Urinary bladder (tissue), 4 donors: ENCODE data around the gene CACNB3. TPM values are rescaled to one million over a fixed set of nuclear protein-coding genes. Genes with fewer than 3 reads are reported as not detected.
A peak's percentile ranks its signal among the peaks of the same experiment; 100 is the strongest.
"Not testable (repeated sequence)": the region's sequence is repeated elsewhere in the genome, so short reads cannot be mapped to it uniquely, and the experiment has no call there.

ENCODE experiments used
- DNase-seq: peaks from one replicate; pipeline ENCODE4 v3.0.0-alpha.2; 2015; ENCODE audit errors: extremely low spot score
- H3K27ac ChIP-seq: one replicate; pipeline ENCODE4 v1.5.1; 2013; ENCODE audit warnings: low read depth, mild to moderate bottlenecking, moderate library complexity
- H3K36me3 ChIP-seq: one replicate; pipeline ENCODE4 v1.6.1; 2013; ENCODE audit warnings: mild to moderate bottlenecking, moderate library complexity; ENCODE audit not compliant: insufficient read depth
- H3K4me1 ChIP-seq: one replicate; pipeline ENCODE4 v1.6.1; 2013; ENCODE audit warnings: mild to moderate bottlenecking, moderate library complexity; ENCODE audit not compliant: insufficient read depth
- H3K4me3 ChIP-seq: one replicate; pipeline ENCODE4 v1.5.1; 2013; ENCODE audit warnings: low read depth, low read length
- WGBS: extraction: QIAGEN DNeasy Blood & Tissue Kit; methylation state at CpG from one replicate; pipeline ENCODE4 v1.1.7; 2013; 5-methylcytosine and 5-hydroxymethylcytosine counted together
- polyA plus RNA-seq: library from polyadenylated mRNA; stranded (reverse); fragments of 200-250 nt; gene quantifications from one replicate; pipeline ENCODE4 v1.2.3, GENCODE V29; 2013
- small RNA-seq: library from RNA; depleted of rRNA; stranded (forward); fragments of <200 nt; gene quantifications from one replicate; pipeline ENCODE3, GENCODE V24; 2014
- total RNA-seq: library from RNA; depleted of rRNA; stranded (reverse); fragments of >200 nt; gene quantifications from one replicate; pipeline ENCODE4 v1.2.3, GENCODE V29; 2014
- donor health status: healthy with polysubstance abuse.
- donor health status: healthy.

The CACNB3 gene
- total and polyA plus RNA-seq, 2 donors = 15.1 to 22.2 TPM

DNA sequence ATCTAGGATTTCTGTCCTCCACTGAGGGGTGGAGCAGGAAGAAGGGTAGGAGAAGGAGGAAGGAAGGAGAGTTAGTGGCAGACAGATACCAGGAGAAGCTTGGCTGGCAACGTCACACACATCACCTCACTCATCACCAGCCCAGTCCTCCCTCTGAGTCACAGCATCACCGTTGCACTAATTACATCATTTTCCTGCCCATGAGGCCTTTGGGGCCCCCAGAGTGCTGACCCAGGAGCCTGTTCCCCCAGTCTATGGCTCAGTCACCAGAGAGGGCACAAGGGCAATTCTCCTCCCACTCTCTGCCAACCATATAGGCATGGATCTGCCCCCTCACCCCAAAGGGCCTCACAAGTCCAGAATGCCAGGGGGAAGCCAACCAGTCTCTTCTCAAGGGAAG is 42.8 kb downstream of the CACNB3 start:
- H3K27ac ChIP-seq = no peak overlapping the region
- no peaks in the 10 kb centered on the region for H3K4me1 ChIP-seq
- WGBS = 67% methylated on average over 2 of the region's 2 CpGs
- no peak overlapping the region for H3K4me3 ChIP-seq
- DNase-seq = no peak
- no peaks in the 10 kb centered on the region for H3K36me3 ChIP-seq

DNA sequence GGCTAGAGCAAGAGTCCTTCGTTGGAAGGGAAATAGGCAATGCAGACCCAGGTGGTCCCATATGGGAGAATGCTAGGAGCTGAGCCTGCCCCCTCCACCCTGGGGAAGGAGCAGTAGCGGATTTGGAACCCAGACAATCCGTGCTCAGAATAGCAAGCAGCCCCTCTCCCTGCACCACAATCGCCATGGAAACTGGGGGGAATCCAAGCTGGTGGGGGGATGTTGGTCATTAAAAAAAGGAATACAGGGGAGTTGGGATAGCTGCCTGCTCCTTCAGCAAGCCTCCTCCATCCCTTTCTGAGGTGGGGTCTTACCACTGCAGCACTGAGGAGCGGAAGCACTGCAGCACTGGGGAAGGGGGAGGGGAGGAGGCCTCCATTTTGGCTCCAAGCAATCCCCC is 44.5 kb downstream of the CACNB3 start:
- H3K36me3 ChIP-seq = no peaks in the 10 kb centered on the region
- H3K27ac ChIP-seq = no peak overlapping the region
- H3K4me1 ChIP-seq = no peaks in the 10 kb centered on the region
- 56% methylated on average over 5 of the region's 5 CpGs for WGBS
- H3K4me3 ChIP-seq = no peak overlapping the region
- no peak for DNase-seq

- no peaks in the 10 kb centered on the region for H3K4me1 ChIP-seq
- 60% methylated on average over 4 of the region's 4 CpGs for WGBS
- DNase-seq = no peak
- H3K36me3 ChIP-seq = no peaks in the 10 kb centered on the region
- H3K4me3 ChIP-seq = no peak overlapping the region
- no peak overlapping the region for H3K27ac ChIP-seq
Measured at GRCh38 chr12:48863291-48863690, 45.0 kb downstream of the CACNB3 start.

GRCh38 chr12:48865281-48866051 is 47.2 kb downstream of the CACNB3 start, which contains the start of gene RND1:
RND1 (minus strand) TSS chr12:48865870; CDS start chr12:48865767, 103 bp downstream.
- H3K4me1 ChIP-seq = no peaks in the 10 kb centered on the region
- H3K4me3 ChIP-seq = peak within 1 kb of the TSS; percentile 44
- DNase-seq = peak; percentile 88
- H3K36me3 ChIP-seq = no peaks in the 10 kb centered on the region
- H3K27ac ChIP-seq = no peak within 1 kb of the TSS
- WGBS = 2% methylated on average over 32 of the region's 32 CpGs

DNA sequence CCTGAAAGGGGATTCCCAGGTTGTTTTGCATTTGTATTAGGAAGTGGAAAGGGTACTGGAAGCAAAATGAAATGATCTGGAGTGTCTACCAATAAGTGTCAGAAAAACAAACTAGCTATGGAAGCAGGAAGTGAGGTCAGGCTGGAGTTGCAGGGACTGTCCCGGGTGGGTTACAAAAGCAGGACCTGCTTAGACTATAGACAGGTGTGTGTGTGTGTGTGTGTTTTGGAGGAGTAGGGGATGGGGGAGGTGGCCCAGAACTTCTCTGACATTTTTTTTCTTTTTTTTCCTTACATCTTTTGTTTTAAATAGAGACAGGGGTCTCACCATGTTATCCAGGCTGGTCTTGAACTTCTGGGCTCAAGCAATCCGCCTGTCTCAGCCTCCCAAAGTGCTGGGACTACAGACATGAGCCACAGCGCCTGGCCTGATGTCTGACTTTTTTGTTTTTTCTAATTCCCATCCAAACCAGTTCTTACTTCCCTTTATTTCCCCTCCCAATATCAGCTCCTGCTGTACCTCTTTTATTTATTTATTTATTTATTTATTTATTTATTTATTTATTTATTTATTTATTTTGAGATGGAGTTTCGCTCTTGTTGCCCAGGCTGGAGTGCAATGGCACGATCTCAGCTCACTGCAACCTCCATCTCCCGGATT is 47.9 kb downstream of the CACNB3 start:
- peak overlapping the region; percentile 44 for H3K4me3 ChIP-seq
- H3K27ac ChIP-seq = no peak overlapping the region
- WGBS = 74% methylated on average over 6 of the region's 6 CpGs
- H3K36me3 ChIP-seq = no peaks in the 10 kb centered on the region
- no peaks in the 10 kb centered on the region for H3K4me1 ChIP-seq
- DNase-seq = no peak

GRCh38 chr12:48868451-48868850 is 50.2 kb downstream of the CACNB3 start:
- H3K4me3 ChIP-seq = no peak overlapping the region
- no peak overlapping the region for H3K27ac ChIP-seq
- WGBS = 77% methylated on average over 2 of the region's 2 CpGs
- no peaks in the 10 kb centered on the region for H3K4me1 ChIP-seq
- no peaks in the 10 kb centered on the region for H3K36me3 ChIP-seq
- no peak for DNase-seq

DNA sequence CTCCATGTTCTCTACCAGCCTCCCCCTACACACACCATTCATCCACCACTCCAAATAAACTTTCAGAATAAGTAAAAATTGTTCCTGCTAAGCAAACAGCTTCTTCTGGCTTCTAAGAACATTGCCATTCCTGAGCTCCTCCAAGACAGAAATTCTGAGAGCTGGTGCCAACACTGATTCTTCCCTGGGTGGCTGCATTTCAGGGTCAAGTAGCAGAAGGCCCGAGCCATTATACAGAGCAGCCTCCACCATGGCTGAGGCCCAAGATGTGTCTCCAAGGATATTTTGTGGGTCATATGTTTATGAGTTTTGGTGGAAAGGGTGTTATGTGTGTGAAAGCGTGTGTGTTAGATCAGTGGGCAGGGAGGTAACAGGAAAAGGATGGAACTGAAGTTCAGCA is 50.9 kb downstream of the CACNB3 start:
- Histone ChIP-seq H3K4me3 (no peak overlapping the region), H3K4me1 (no peaks in the 10 kb centered on the region), H3K36me3 (no peaks in the 10 kb centered on the region), H3K27ac (no peak overlapping the region)
- 72% methylated on average over 2 of the region's 2 CpGs for WGBS
- DNase-seq = no peak

GRCh38 chr12:48873096-48873495 is 54.8 kb downstream of the CACNB3 start:
- Histone ChIP-seq H3K4me3 (no peak overlapping the region), H3K4me1 (no peaks in the 10 kb centered on the region), H3K36me3 (no peaks in the 10 kb centered on the region), H3K27ac (no peak overlapping the region)
- DNase-seq = no peak
- 75% methylated on average over 4 of the region's 4 CpGs for WGBS

DNA sequence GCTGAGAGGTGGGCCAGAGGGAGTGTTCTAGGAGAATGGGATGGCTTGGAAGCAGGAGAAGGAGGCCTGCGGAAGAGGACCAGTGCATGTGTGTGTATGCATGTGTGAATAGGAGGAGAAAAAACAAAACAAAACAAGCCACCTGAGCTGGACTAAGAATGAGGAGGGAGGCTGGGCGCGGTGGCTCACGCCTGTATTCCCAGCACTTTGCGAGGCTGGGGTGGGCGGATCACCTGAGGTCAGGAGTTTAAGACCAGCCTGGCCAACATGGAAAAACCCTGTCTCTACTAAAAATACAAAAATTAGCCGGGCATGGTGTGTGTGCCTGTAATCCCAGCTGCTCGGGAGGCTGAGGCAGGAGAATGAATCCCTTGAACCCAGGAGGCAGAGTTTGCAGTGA is 55.2 kb downstream of the CACNB3 start:
- H3K4me1 ChIP-seq, H3K4me3 ChIP-seq, H3K36me3 ChIP-seq, H3K27ac ChIP-seq, DNase-seq: not testable (repeated sequence)
- 86% methylated on average over 8 of the region's 8 CpGs for WGBS

DNA sequence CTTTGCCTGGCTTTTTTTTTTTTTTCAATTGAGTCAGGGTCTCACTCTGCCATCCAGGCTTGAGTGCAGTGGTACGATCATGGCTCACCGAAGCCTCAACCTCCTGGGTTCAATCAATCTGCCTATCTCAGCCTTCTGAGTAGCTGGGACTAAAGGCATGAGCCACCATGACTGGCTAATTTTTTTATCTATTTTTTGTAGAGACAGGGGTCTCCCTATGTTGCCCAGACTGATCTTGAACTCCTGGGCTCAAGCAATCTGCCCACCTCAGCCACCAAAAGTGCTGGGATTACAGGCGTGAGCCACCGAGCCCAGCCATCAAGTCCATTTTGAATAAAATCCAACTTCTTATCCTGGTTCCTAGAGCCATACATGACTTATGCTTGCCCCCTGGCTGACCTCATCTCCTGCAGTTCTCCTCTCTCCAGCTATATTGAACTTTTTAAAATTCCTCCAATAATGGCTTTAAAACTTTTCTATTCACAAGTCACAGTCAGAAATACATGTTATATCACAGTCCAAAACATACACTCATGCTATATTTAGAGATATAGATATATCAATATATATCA is 57.7 kb downstream of the CACNB3 start:
- DNase-seq = no peak
- WGBS = 84% methylated on average over 4 of the region's 4 CpGs
- H3K27ac ChIP-seq = no peak overlapping the region
- no peaks in the 10 kb centered on the region for H3K36me3 ChIP-seq
- no peak overlapping the region for H3K4me3 ChIP-seq
- no peaks in the 10 kb centered on the region for H3K4me1 ChIP-seq

Small RNAs within 50 kb of the gene (small RNA-seq; reads per million reads assigned to genes)
- gene MIR4701 = not detected
- not detected for gene RF00019

Other genes with a start within 250 kb of the CACNB3 start
- gene LALBA, start 248.4 kb upstream of the CACNB3 start, total RNA-seq = not detected
- gene LALBA, start 248.4 kb upstream of the CACNB3 start, polyA plus RNA-seq = not detected
- 55.3 TPM for gene KANSL2, start 136.3 kb upstream of the CACNB3 start, total RNA-seq
- 27.5 TPM for gene KANSL2, start 136.3 kb upstream of the CACNB3 start, polyA plus RNA-seq
- gene CCNT1, start 101.8 kb upstream of the CACNB3 start, total RNA-seq = 45.6 TPM
- 9.0 TPM for gene CCNT1, start 101.8 kb upstream of the CACNB3 start, polyA plus RNA-seq
- 30.2 TPM for gene ADCY6, start 29.4 kb upstream of the CACNB3 start, total RNA-seq
- 23.9 TPM for gene ADCY6, start 29.4 kb upstream of the CACNB3 start, polyA plus RNA-seq
- gene DDX23, start 33.7 kb downstream of the CACNB3 start, total RNA-seq = 52.2 TPM
- 62.8 TPM for gene DDX23, start 33.7 kb downstream of the CACNB3 start, polyA plus RNA-seq
- gene RND1, start 47.4 kb downstream of the CACNB3 start, total RNA-seq = 0.53 TPM
- gene RND1, start 47.4 kb downstream of the CACNB3 start, polyA plus RNA-seq = 1.8 TPM
- 17.7 TPM for gene FKBP11, start 107.0 kb downstream of the CACNB3 start, total RNA-seq
- 19.4 TPM for gene FKBP11, start 107.0 kb downstream of the CACNB3 start, polyA plus RNA-seq
- 25.1 TPM for gene ARF3, start 139.0 kb downstream of the CACNB3 start, total RNA-seq
- gene ARF3, start 139.0 kb downstream of the CACNB3 start, polyA plus RNA-seq = 78.6 TPM
- gene WNT10B, start 153.2 kb downstream of the CACNB3 start, total RNA-seq = 0.79 TPM
- 1.2 TPM for gene WNT10B, start 153.2 kb downstream of the CACNB3 start, polyA plus RNA-seq
- gene WNT1, start 159.8 kb downstream of the CACNB3 start, total RNA-seq = not detected
- gene WNT1, start 159.8 kb downstream of the CACNB3 start, polyA plus RNA-seq = not detected
- gene DDN, start 180.9 kb downstream of the CACNB3 start, total RNA-seq = 0.74 TPM
- gene DDN, start 180.9 kb downstream of the CACNB3 start, polyA plus RNA-seq = not detected
- gene PRKAG1, start 200.3 kb downstream of the CACNB3 start, total RNA-seq = 41.8 TPM
- gene PRKAG1, start 200.3 kb downstream of the CACNB3 start, polyA plus RNA-seq = 63.3 TPM
- 30.5 TPM for gene KMT2D, start 242.3 kb downstream of the CACNB3 start, total RNA-seq
- 22.0 TPM for gene KMT2D, start 242.3 kb downstream of the CACNB3 start, polyA plus RNA-seq